GM12873 (cell line): ENCODE data around the gene RAP1A.

Experiments
- CTCF ChIP-seq: IDR thresholded peaks from 2 replicates; pipeline ENCODE4 v1.5.1; 2012; ENCODE audit warnings: low read depth, mild to moderate bottlenecking, moderate library complexity, low read length, control low read depth; ENCODE audit not compliant: insufficient read depth; ENCODE audit errors: missing control alignments

Gene RAP1A

GRCh38 chr1:111733183-111733991 is 113.8 kb downstream of the RAP1A start:
- no peak for TF ChIP-seq CTCF

- no peak for TF ChIP-seq CTCF
Observed at GRCh38 chr1:111733992-111734341, 114.4 kb downstream of the RAP1A start.

GRCh38 chr1:111734426-111734825 is 114.8 kb downstream of the RAP1A start:
- TF ChIP-seq CTCF, result no peak

- TF ChIP-seq CTCF, result no peak
Observed at GRCh38 chr1:111734856-111735255, 115.3 kb downstream of the RAP1A start.

- no peak for TF ChIP-seq CTCF
Observed at GRCh38 chr1:111735321-111735720, 115.7 kb downstream of the RAP1A start.

GRCh38 chr1:111735858-111736544 is 116.4 kb downstream of the RAP1A start:
- TF ChIP-seq CTCF, result no peak

- TF ChIP-seq CTCF, result no peak
Observed at GRCh38 chr1:111736548-111737215, 117.1 kb downstream of the RAP1A start.
